OCI-LY7 (cell line): ENCODE results near the gene JDP2. TPM values are rescaled to one million over a fixed set of nuclear protein-coding genes. Genes with fewer than 3 reads are reported as not detected.

Experiments used
- Bru-seq: library from RNA; stranded (reverse); fragments of 400-500 nt; gene quantifications from one replicate; lab custom pipeline; 2021; lab: Mats Ljungman, UMichigan
- BruChase-seq, 2 experiments: library from RNA; stranded (reverse); fragments of 400-500 nt; gene quantifications; one replicate each; lab custom pipeline; 2021; lab: Mats Ljungman, UMichigan
- BruUV-seq: library from RNA; stranded (reverse); fragments of 400-500 nt; replicated peaks from 2 replicates; lab custom pipeline; 2021; lab: Mats Ljungman, UMichigan
- CTCF ChIA-PET: fragments of 300-600 bp; sonication (Branson Sonifier 250); formaldehyde crosslinking; loops from one replicate; lab custom pipeline; 2022; ENCODE audit warnings: antibody characterized with exemption; ENCODE audit not compliant: unreplicated experiment; lab: Charles Lee
- POLR2A ChIA-PET: fragments of 300-600 bp; sonication (Branson Sonifier 250); formaldehyde crosslinking; loops from one replicate; lab custom pipeline; 2022; ENCODE audit warnings: antibody characterized with exemption; lab: Charles Lee
- DNase-seq: peaks from one replicate; pipeline ENCODE4 v3.0.0-alpha.2; 2015; ENCODE audit warnings: low spot score
- H2AFZ ChIP-seq: fragments of 200-600 bp; sonication (generic), shearing (Covaris generic); 2 replicates; pipeline ENCODE4 v1.6.1; 2014; ENCODE audit warnings: mild to moderate bottlenecking, antibody characterized with exemption, low read length, moderate library complexity
- H3K27ac ChIP-seq: fragments of 200-600 bp; sonication (generic); 2 replicates; pipeline ENCODE4 v1.5.1; 2014; ENCODE audit warnings: mixed run types, low read depth, mild to moderate bottlenecking, moderate library complexity, low read length, inconsistent platforms; ENCODE audit not compliant: poor library complexity, severe bottlenecking
- H3K36me3 ChIP-seq: fragments of 200-600 bp; sonication (generic); 2 replicates; pipeline ENCODE4 v1.6.1; 2014; ENCODE audit warnings: mild to moderate bottlenecking, antibody characterized with exemption, low read length, moderate library complexity, mixed read lengths; ENCODE audit not compliant: insufficient read depth
- H3K4me1 ChIP-seq: fragments of 200-600 bp; sonication (generic); 2 replicates; pipeline ENCODE4 v1.5.1; 2014; ENCODE audit warnings: mild to moderate bottlenecking, low read length; ENCODE audit not compliant: insufficient read depth, poor library complexity, severe bottlenecking
- H3K4me2 ChIP-seq: fragments of 200-600 bp; sonication (generic); 2 replicates; pipeline ENCODE4 v1.6.1; 2014; ENCODE audit warnings: mild to moderate bottlenecking, low read length
- H3K4me3 ChIP-seq: fragments of 200-600 bp; sonication (generic); 2 replicates; pipeline ENCODE4 v1.5.1; 2014; ENCODE audit warnings: mild to moderate bottlenecking, low read depth, low read length; ENCODE audit not compliant: poor library complexity, severe bottlenecking
- H3K79me2 ChIP-seq: fragments of 200-600 bp; sonication (generic); 2 replicates; pipeline ENCODE4 v1.6.1; 2016; ENCODE audit warnings: low read depth, mild to moderate bottlenecking, low read length, moderate library complexity, mixed read lengths; ENCODE audit not compliant: insufficient read depth
- H3K9me2 ChIP-seq: fragments of 200-600 bp; sonication (generic); 2 replicates; pipeline ENCODE4 v1.6.1; 2016; ENCODE audit warnings: mild to moderate bottlenecking, low read length, mixed read lengths; ENCODE audit not compliant: insufficient read depth
- H3K9me3 ChIP-seq: fragments of 200-600 bp; sonication (generic); 2 replicates; pipeline ENCODE4 v1.6.1; 2014; ENCODE audit warnings: mild to moderate bottlenecking, mixed run types, low read length, mixed read lengths
- H4K20me1 ChIP-seq: fragments of 200-600 bp; sonication (generic); 2 replicates; pipeline ENCODE4 v1.6.1; 2014; ENCODE audit warnings: mild to moderate bottlenecking, antibody characterized with exemption, low read length, moderate library complexity, mixed read lengths; ENCODE audit not compliant: insufficient read depth
- CTCF ChIP-seq: fragments of 200-600 bp; sonication (generic); conservative IDR thresholded peaks from 2 replicates; pipeline ENCODE4 v1.5.1; 2014; ENCODE audit warnings: mild to moderate bottlenecking, antibody characterized with exemption, low read length, moderate library complexity, mixed read lengths
- EZH2phosphoT487 ChIP-seq: fragments of 200-600 bp; sonication (generic); IDR thresholded peaks from 2 replicates; pipeline ENCODE4 v1.6.1; 2018; ENCODE audit warnings: low read depth, borderline replicate concordance, mild to moderate bottlenecking, mixed run types, antibody characterized with exemption, low read length, moderate library complexity, mixed read lengths
- intact Hi-C: fragments of 100-400 bp; cut with micrococcal nuclease; formaldehyde crosslinking; loops from one replicate; pipeline ENCODE4 v1.10.0; 2022; ENCODE audit not compliant: unreplicated experiment
- long read RNA-seq: library from polyadenylated mRNA; stranded (forward); transcript quantifications from one replicate; pipeline ENCODE4 v2.0.0, GENCODE V29; 2022
- total RNA-seq, 2 experiments: library from RNA; depleted of rRNA in 1 of 2; stranded (reverse); fragments of >200 nt in 1 of 2; shearing (Covaris generic) in 1 of 2; gene quantifications; 2 replicates each; pipeline ENCODE4 v1.2.3, GENCODE V29; 2014 to 2022

JDP2 gene, protein sequence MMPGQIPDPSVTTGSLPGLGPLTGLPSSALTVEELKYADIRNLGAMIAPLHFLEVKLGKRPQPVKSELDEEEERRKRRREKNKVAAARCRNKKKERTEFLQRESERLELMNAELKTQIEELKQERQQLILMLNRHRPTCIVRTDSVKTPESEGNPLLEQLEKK
- total RNA-seq (2014; rRNA removed; shearing (Covaris generic)), result 53.7 and 62.7 TPM in 2 replicates
- 44.5 and 45.7 TPM in 2 replicates for total RNA-seq (2022)
- percentile 82 among the genes with signal in this experiment for Bru-seq, nascent RNA
- percentile 79 among the genes with signal in this experiment for BruChase-seq, experiment 1, labeled RNA remaining after a 6-hour chase
- BruChase-seq, experiment 2, labeled RNA remaining after a 2-hour chase, result percentile 77 among the genes with signal in this experiment
- long read RNA-seq, full-length matches to known transcripts, result 12 of 33 reads
- long read RNA-seq, partial matches to known transcripts, result 1 of 33 reads
- long read RNA-seq, other reads (novel, unspliced or antisense), result 20 of 33 reads

DNA sequence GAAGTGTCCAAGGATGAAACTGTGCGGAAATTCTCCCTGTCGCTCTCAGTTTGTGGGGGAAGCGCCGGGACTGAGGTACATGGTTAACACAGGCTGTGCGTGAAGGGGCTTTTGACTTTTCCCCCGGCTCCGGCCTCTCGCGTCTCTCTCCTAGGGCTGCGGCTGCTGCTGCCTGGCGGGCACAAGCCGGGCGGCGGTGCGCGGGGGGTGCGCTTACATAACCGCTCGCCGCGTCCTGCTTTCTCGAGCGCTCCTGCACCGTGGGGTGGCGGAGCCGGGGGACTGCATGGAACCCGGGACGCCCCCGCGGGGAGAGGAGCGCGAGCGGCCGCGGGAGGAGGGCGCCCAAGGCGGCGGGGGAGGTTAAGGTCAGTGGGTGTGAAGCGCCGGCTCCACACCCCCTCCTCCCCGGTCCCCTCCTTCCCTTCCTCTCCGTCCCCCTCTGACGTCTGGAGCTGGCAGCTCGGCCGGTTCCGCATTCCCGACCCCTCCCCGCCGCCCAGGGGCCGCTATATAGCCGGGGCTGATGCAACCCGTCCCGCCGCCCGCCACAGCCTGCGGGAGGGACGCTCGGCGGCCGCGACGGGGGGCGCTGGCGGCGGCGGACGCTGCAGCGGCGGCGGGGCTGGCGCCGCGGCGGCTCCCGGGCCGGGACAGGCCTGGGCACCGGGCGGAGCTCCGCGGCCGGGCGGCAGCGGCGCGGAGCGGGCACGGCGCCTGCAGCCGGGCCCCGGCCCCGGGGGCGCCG, at the start of gene JDP2:
TSS of gene JDP2 (plus strand) at position 541 of the 748 bp plus-strand sequence. CDS start 9,899 bp downstream, outside the sequence.
- peak within 1 kb of the TSS; percentile 51 for H2AFZ ChIP-seq
- peak within 1 kb of the TSS; percentile 90 for H3K4me3 ChIP-seq
- ChIA-PET CTCF (interaction anchor here (0.6 kb wide), 1 partner anchor 27 kb away, joined by 3 read pairs; no protein-coding TSS in a partner anchor), POLR2A (interaction anchor here (0.5 to 3.8 kb wide), 4 partner anchors 10 to 579 kb away, joined by 3 to 35 read pairs (median 4); no protein-coding TSS in a partner anchor)
- H3K79me2 ChIP-seq, result peaks cover 54% of the 10 kb centered on the region
- intact Hi-C loops, result loop anchor here (2.0 kb wide), 2 partner anchors 43 to 59 kb away; no protein-coding TSS in a partner anchor
- H3K4me1 ChIP-seq, result peaks cover 46% of the 10 kb centered on the region
- peaks cover 6% of the 10 kb centered on the region for H3K9me3 ChIP-seq
- TF ChIP-seq EZH2phosphoT487 (no peak), CTCF (peak; percentile 33; the same call in 1 of the 2 replicates)
- no TSS peak for BruUV-seq
- peak; percentile 80 for DNase-seq
- 0 out of 2 replicates have a peak, but pooled peaks cover 7% of the 10 kb centered on the region for H4K20me1 ChIP-seq
- H3K36me3 ChIP-seq, result peaks cover 21% of the 10 kb centered on the region
- H3K4me2 ChIP-seq, result peak within 1 kb of the TSS; percentile 92
- H3K9me2 ChIP-seq, result no peaks in the 10 kb centered on the region
- H3K27ac ChIP-seq, result peak within 1 kb of the TSS; percentile 77

DNA sequence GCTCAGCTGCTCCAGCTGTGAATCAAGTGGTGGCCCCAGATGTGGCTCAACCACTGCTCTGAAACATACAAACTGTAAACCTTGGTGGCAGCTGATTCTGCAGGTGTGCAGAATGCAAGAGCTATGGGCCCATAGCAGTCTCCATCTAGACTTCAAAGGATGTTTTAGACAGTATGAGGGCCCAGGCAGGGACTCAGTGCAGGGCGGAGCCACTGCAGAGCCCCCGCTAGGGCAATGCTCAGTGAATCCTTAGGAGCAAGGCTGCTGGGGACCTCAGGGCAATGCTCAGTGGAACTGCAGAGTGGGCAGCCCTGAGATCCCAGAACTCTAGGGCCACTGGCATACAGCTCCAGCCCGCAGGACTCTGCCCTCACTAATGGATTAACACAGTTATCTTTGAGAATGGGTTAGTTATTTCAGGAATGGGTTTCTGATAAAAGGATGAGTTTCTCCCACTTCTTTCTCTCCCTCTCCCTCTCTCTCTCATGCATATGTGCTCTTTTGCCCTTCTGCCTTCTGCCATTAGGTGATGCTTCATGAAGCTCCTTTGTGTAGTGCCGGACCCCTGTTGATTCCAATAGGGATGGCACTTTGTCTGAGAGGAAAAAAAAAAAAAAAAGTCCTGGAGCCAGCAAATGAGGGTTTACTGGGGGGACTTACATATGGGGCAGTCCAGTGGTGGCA, 48.4 kb upstream of the JDP2 start:
- intact Hi-C loops, result no loop called here
- Histone ChIP-seq H3K4me2 (no peak overlapping the region), H3K9me2 (no peaks in the 10 kb centered on the region), H3K36me3 (no peaks in the 10 kb centered on the region), H2AFZ (no peak overlapping the region), H4K20me1 (no peaks in the 10 kb centered on the region), H3K4me3 (no peak overlapping the region), H3K27ac (no peak overlapping the region), H3K79me2 (no peaks in the 10 kb centered on the region), H3K4me1 (no peaks in the 10 kb centered on the region), H3K9me3 (no peaks in the 10 kb centered on the region; the same call in 1 of the 2 replicates)
- BruUV-seq, result no TSS peak
- TF ChIP-seq CTCF (no peak), EZH2phosphoT487 (no peak)
- CTCF ChIA-PET, result no interaction called here
- DNase-seq, result no peak
- POLR2A ChIA-PET, result interaction anchor here (0.5 to 1.4 kb wide), 3 partner anchors 12 to 837 kb away, joined by 3 to 5 read pairs (median 3); no protein-coding TSS in a partner anchor
